ENCODE results near the gene AHCTF1.

GRCh38 chr1:246966502-246966901 lies 34.8 kb upstream of the AHCTF1 start:
- TF ChIP-seq POLR2A (IDR thresholded peaks at IDR 0.05; ENCODE audit: low read depth, low read length) (no peak), POLR2AphosphoS5 (IDR thresholded peaks at IDR 0.05; ENCODE audit: low read depth, low read length) (no peak), TAF1 (IDR thresholded peaks at IDR 0.05; ENCODE audit: low read depth, low read length) (no peak), SPI1 (IDR thresholded peaks at IDR 0.05; ENCODE audit: low read depth, low read length) (no peak), PAX5 (IDR thresholded peaks at IDR 0.05; ENCODE audit: insufficient read depth, low read length, severe bottlenecking) (no peak), POU2F2 (IDR thresholded peaks at IDR 0.05; ENCODE audit: low read depth, low read length) (no peak)

Data from GM12891 (cell line).